K562 (cell line): ENCODE results near the gene BTG2. TPM values are rescaled to one million over a fixed set of nuclear protein-coding genes. Genes with fewer than 3 reads are reported as not detected.

Experiments
- ATF7 ChIP-seq: fragments of 450-650 bp; IDR thresholded peaks from 2 replicates; pipeline ENCODE4 v1.7.1; 2014; ENCODE audit warnings: mild to moderate bottlenecking, moderate library complexity
- BHLHE40 ChIP-seq: IDR thresholded peaks from 2 replicates; pipeline ENCODE4 v1.6.1; 2011; ENCODE audit warnings: low read length, improper control_type of control experiment
- E2F1 ChIP-seq: sonication (generic); formaldehyde crosslinking; IDR thresholded peaks from 2 replicates; pipeline ENCODE4 v1.8.1; 2023; ENCODE audit warnings: mild to moderate bottlenecking, missing genetic modification reagents, moderate library complexity
- EHMT2 ChIP-seq: fragments of 450-650 bp; IDR thresholded peaks from 2 replicates; pipeline ENCODE4 v1.6.1; 2018; ENCODE audit warnings: antibody characterized with exemption
- ELK1 ChIP-seq: sonication (generic); formaldehyde crosslinking; IDR thresholded peaks from 2 replicates; pipeline ENCODE4 v1.8.1; 2022; ENCODE audit warnings: missing genetic modification reagents
- FOXM1 ChIP-seq, 2 experiments: fragments of 450-650 bp in 1 of 2; sonication (generic) in 1 of 2; formaldehyde crosslinking in 1 of 2; IDR thresholded peaks; 2 replicates each; pipeline versions ENCODE4 v1.6.1 to v1.9.0; 2017 to 2022; ENCODE audit warnings: low read depth in 2 of 2, mild to moderate bottlenecking in 2 of 2, missing genetic modification reagents in 1 of 2, moderate library complexity in 1 of 2
- HEY1 ChIP-seq: fragments of 250-450 bp; sonication (Bioruptor Pico); IDR thresholded peaks from 2 replicates; pipeline ENCODE4 v1.5.0; 2020; ENCODE audit warnings: mild to moderate bottlenecking, moderate library complexity, borderline replicate concordance
- IRF1 ChIP-seq: sonication (generic); formaldehyde crosslinking; IDR thresholded peaks from 2 replicates; pipeline ENCODE4 v1.8.0; 2022; ENCODE audit warnings: missing genetic modification reagents, mild to moderate bottlenecking, borderline replicate concordance
- KDM1A ChIP-seq, 2 experiments: fragments of 450-650 bp; IDR thresholded peaks; 2 replicates each; pipeline ENCODE4 v1.6.1; 2016; ENCODE audit warnings: mild to moderate bottlenecking in 2 of 2
- MNT ChIP-seq, 2 experiments: fragments of 450-650 bp; conservative IDR thresholded peaks; 2 replicates each; pipeline ENCODE4 v1.6.1; 2017; ENCODE audit warnings: mild to moderate bottlenecking in 2 of 2, moderate library complexity in 2 of 2
- POLR2AphosphoS2 ChIP-seq: IDR thresholded peaks from 2 replicates; pipeline ENCODE4 v1.6.1; 2012; ENCODE audit warnings: low read length, improper control_type of control experiment
- RBFOX2 ChIP-seq: fragments of 200-400 bp; formaldehyde crosslinking; IDR thresholded peaks from 2 replicates; pipeline ENCODE4 v1.6.1; 2017; ENCODE audit warnings: low read depth, mild to moderate bottlenecking, low read length, moderate library complexity
- RBM22 ChIP-seq: fragments of 200-400 bp; formaldehyde crosslinking; IDR thresholded peaks from 2 replicates; pipeline ENCODE4 v1.6.1; 2018; ENCODE audit warnings: low read length, low read depth; ENCODE audit not compliant: poor library complexity, severe bottlenecking
- TARDBP ChIP-seq: fragments of 450-650 bp; IDR thresholded peaks from 2 replicates; pipeline ENCODE4 v1.6.1; 2016
- TCF3 ChIP-seq: sonication (generic); formaldehyde crosslinking; IDR thresholded peaks from 2 replicates; pipeline ENCODE4 v1.4.0; 2020; ENCODE audit warnings: mild to moderate bottlenecking, missing genetic modification reagents
- YY1 ChIP-seq, 3 experiments: IDR thresholded peaks; 2 replicates each; pipeline ENCODE4 v1.6.1; 2011; ENCODE audit warnings: low read length in 2 of 3, mild to moderate bottlenecking in 2 of 3, moderate library complexity in 2 of 3, borderline replicate concordance in 1 of 3, control low read depth in 1 of 3, low read depth in 1 of 3; ENCODE audit not compliant: insufficient read depth in 3 of 3, insufficient replicate concordance in 2 of 3, control insufficient read depth in 1 of 3, insufficient read length in 1 of 3; ENCODE audit errors: extremely low read depth in 1 of 3
- ZBTB2 ChIP-seq: fragments of 450-650 bp; IDR thresholded peaks from 2 replicates; pipeline ENCODE4 v1.6.1; 2016; ENCODE audit warnings: antibody characterized with exemption
- polyA plus RNA-seq, 8 experiments: library from polyadenylated mRNA; depleted of rRNA in 4 of 8; stranded (reverse) in 5 of 8; unstranded in 3 of 8; fragments of >200 nt; fragmentation: Nextera tagmentation in 2 of 8; fragmentation: Illumina TruSeq in 1 of 8; extraction: Ambion mirVana in 2 of 8; extraction: Trizol in 1 of 8; gene quantifications; 2 replicates each; pipeline versions ENCODE4 v1.2.1 to v1.2.3, GENCODE V29; 2011 to 2014; ENCODE audit warnings: inconsistent platforms in 1 of 8, missing spikeins in 1 of 8
- total RNA-seq, 7 experiments: library from RNA; depleted of rRNA in 6 of 7; stranded (reverse); fragments of >200 nt in 6 of 7; fragmentation: Illumina TruSeq in 2 of 7; extraction: Trizol in 2 of 7; gene quantifications; 2 replicates each; pipeline versions ENCODE4 v1.2.1 to v1.2.3, GENCODE V29; 2011 to 2021; ENCODE audit warnings: low replicate concordance in 1 of 7

Gene BTG2
- total and polyA plus RNA-seq, 9 of the 15 experiments (the other 6 are each of a cell fraction or from before 2014, with no cell fraction given): 2.3 to 41.9 (median 8.7) TPM

- TF ChIP-seq E2F1 (CRISPR knock-in tag) (no peak; the same call in 1 of the 2 replicates), TARDBP (peak; percentile 94), EHMT2 (0 out of 2 replicates have a peak, but pooled peaks have one; percentile 28), TCF3 (CRISPR knock-in tag) (peak; percentile 89), RBM22 (no peak), ZBTB2 (0 out of 2 replicates have a peak, but pooled peaks have one; percentile 33), IRF1 (CRISPR knock-in tag) (no peak), POLR2AphosphoS2 (no peak), MNT (conservative IDR thresholded peaks at IDR 0.05) (no peak), ATF7 (peak; percentile 26; the same call in 1 of the 2 replicates), BHLHE40 (peak; percentile 60; the same call in 1 of the 2 replicates), FOXM1 (IDR thresholded peaks at IDR 0.05; ENCODE audit: low read depth) (0 out of 2 replicates have a peak, but pooled peaks have one; percentile 29), FOXM1 (CRISPR knock-in tag; IDR thresholded peaks at IDR 0.05; ENCODE audit: low read depth) (no peak), RBFOX2 (no peak), YY1 (IDR thresholded peaks at IDR 0.05; ENCODE audit: borderline replicate concordance in 1 of 3, control insufficient read depth in 1 of 3, extremely low read depth in 1 of 3, insufficient read depth in 3 of 3, insufficient read length in 1 of 3, insufficient replicate concordance in 2 of 3, low read depth in 1 of 3, low read length in 2 of 3) (peak in 1 of 3 experiments; percentile 60), KDM1A (IDR thresholded peaks at IDR 0.05) (peak; percentile 97 to 98), HEY1 (no peak), ELK1 (CRISPR knock-in tag) (no peak)
Measured at GRCh38 chr1:203289281-203289981, 15.9 kb upstream of the BTG2 start (continued).
